IMR-90 (cell line): ENCODE measurements around the gene NCSTN. TPM values are rescaled to one million over a fixed set of nuclear protein-coding genes. Genes with fewer than 3 reads are reported as not detected.
A peak's percentile ranks its signal among the peaks of the same experiment; 100 is the strongest.

ENCODE experiments used
- ATAC-seq: fragments of 200-7000 bp; cut with Tn5 transposase; 2 replicates; pipeline ENCODE4 v1.9.1; 2020; ENCODE audit warnings: low read depth, mild to moderate bottlenecking, moderate library complexity
- BruUV-seq: library from RNA; stranded (reverse); fragments of 400-500 nt; replicated peaks from 2 replicates; lab custom pipeline; 2021; lab: Mats Ljungman, UMichigan
- CTCF ChIA-PET: fragments of 300-600 bp; formaldehyde crosslinking; extraction: SDS; loops from one replicate; lab custom pipeline; 2021; ENCODE audit warnings: antibody characterized with exemption; lab: Yijun Ruan, JAX
- POLR2A ChIA-PET: fragments of 300-600 bp; sonication (Branson Sonifier 250); formaldehyde crosslinking; loops from one replicate; lab custom pipeline; 2022; ENCODE audit warnings: antibody characterized with exemption; ENCODE audit not compliant: unreplicated experiment; lab: Charles Lee
- DNase-seq: peaks from one replicate; pipeline ENCODE4 v3.0.0; 2013
- H2AFZ ChIP-seq: replicated peaks from 2 replicates; pipeline ENCODE3; 2013; ENCODE audit warnings: low read length, mild to moderate bottlenecking; ENCODE audit not compliant: poor library complexity
- H2AK5ac ChIP-seq: 2 replicates; pipeline ENCODE4 v1.6.1; 2013; ENCODE audit warnings: low read depth, low read length, inconsistent platforms
- H2AK9ac ChIP-seq: replicated peaks from 2 replicates; pipeline ENCODE3; 2013; ENCODE audit warnings: mild to moderate bottlenecking, low read depth, low read length, moderate library complexity; ENCODE audit not compliant: poor library complexity
- H2BK120ac ChIP-seq: 2 replicates; pipeline ENCODE4 v1.6.1; 2013; ENCODE audit warnings: low read depth, low read length, inconsistent platforms
- H2BK15ac ChIP-seq: 3 replicates; pipeline ENCODE4 v1.6.1; 2013; ENCODE audit warnings: low read depth, low read length, inconsistent platforms
- H2BK20ac ChIP-seq: 2 replicates; pipeline ENCODE4 v1.6.1; 2013; ENCODE audit warnings: low read depth, mild to moderate bottlenecking, inconsistent platforms, low read length, moderate library complexity
- H2BK5ac ChIP-seq: 2 replicates; pipeline ENCODE4 v1.6.1; 2013; ENCODE audit warnings: mild to moderate bottlenecking, low read depth, low read length, inconsistent platforms; ENCODE audit not compliant: poor library complexity, severe bottlenecking
- H3K14ac ChIP-seq: replicated peaks from 2 replicates; pipeline ENCODE4 v1.6.1; 2013; ENCODE audit warnings: low read depth, low read length, inconsistent platforms
- H3K18ac ChIP-seq: 2 replicates; pipeline ENCODE4 v1.6.1; 2013; ENCODE audit warnings: low read depth, low read length, control low read depth
- H3K23ac ChIP-seq: 2 replicates; pipeline ENCODE4 v1.6.1; 2013; ENCODE audit warnings: low read depth, low read length, inconsistent platforms
- H3K27ac ChIP-seq: 2 replicates; pipeline ENCODE4 v1.5.1; 2013; ENCODE audit warnings: mild to moderate bottlenecking, control low read depth, low read length; ENCODE audit not compliant: insufficient read depth
- H3K27me3 ChIP-seq: 2 replicates; pipeline ENCODE4 v1.6.1; 2013; ENCODE audit warnings: low read length; ENCODE audit not compliant: control insufficient read depth, insufficient read depth
- H3K36me3 ChIP-seq: 2 replicates; pipeline ENCODE4 v1.6.1; 2013; ENCODE audit warnings: low read length, mixed read lengths; ENCODE audit not compliant: control insufficient read depth, insufficient read depth
- H3K4ac ChIP-seq: 2 replicates; pipeline ENCODE4 v1.6.1; 2013; ENCODE audit warnings: low read depth, low read length, inconsistent platforms
- H3K4me1 ChIP-seq: 2 replicates; pipeline ENCODE4 v1.6.1; 2013; ENCODE audit warnings: low read length, mixed read lengths; ENCODE audit not compliant: control insufficient read depth, insufficient read depth
- H3K4me2 ChIP-seq: 2 replicates; pipeline ENCODE4 v1.6.1; 2013; ENCODE audit warnings: low read depth, mild to moderate bottlenecking, control low read depth, low read length, moderate library complexity
- H3K4me3 ChIP-seq: 2 replicates; pipeline ENCODE4 v1.5.1; 2013; ENCODE audit warnings: low read depth, mild to moderate bottlenecking, control low read depth, low read length, moderate library complexity; ENCODE audit not compliant: insufficient read depth
- H3K56ac ChIP-seq: 2 replicates; pipeline ENCODE4 v1.6.1; 2013; ENCODE audit warnings: low read length, inconsistent platforms; ENCODE audit not compliant: insufficient read depth; ENCODE audit errors: extremely low read depth
- H3K79me1 ChIP-seq, 2 experiments: 2 replicates each; pipeline ENCODE4 v1.6.1; 2013; ENCODE audit warnings: low read length in 2 of 2, inconsistent platforms in 1 of 2, low read depth in 1 of 2
- H3K9ac ChIP-seq: 2 replicates; pipeline ENCODE4 v1.6.1; 2013; ENCODE audit warnings: low read depth, low read length, control low read depth
- H3K9me1 ChIP-seq: 2 replicates; pipeline ENCODE4 v1.6.1; 2013; ENCODE audit warnings: low read length, inconsistent platforms; ENCODE audit not compliant: insufficient read depth
- H3K9me3 ChIP-seq: 2 replicates; pipeline ENCODE4 v1.6.1; 2013; ENCODE audit warnings: low read length; ENCODE audit not compliant: control insufficient read depth, insufficient read depth
- H4K20me1 ChIP-seq: 2 replicates; pipeline ENCODE4 v1.6.1; 2013; ENCODE audit warnings: low read length, inconsistent platforms; ENCODE audit not compliant: insufficient read depth
- H4K5ac ChIP-seq: 2 replicates; pipeline ENCODE4 v1.6.1; 2013; ENCODE audit warnings: mild to moderate bottlenecking, low read depth, low read length, control low read depth
- H4K8ac ChIP-seq, 2 experiments: 2 replicates each; pipeline ENCODE4 v1.6.1; 2013; ENCODE audit warnings: low read depth in 2 of 2, low read length in 2 of 2, control low read depth in 1 of 2, inconsistent platforms in 1 of 2
- H4K91ac ChIP-seq: 2 replicates; pipeline ENCODE4 v1.6.1; 2013; ENCODE audit warnings: low read depth, low read length, inconsistent platforms; ENCODE audit not compliant: insufficient read depth
- dilution Hi-C: fragments of 300-500 bp; cut with HindIII; formaldehyde crosslinking; loops from one replicate; pipeline ENCODE4 v1.14.3; 2018; ENCODE audit warnings: low sequenced_read_pairs; ENCODE audit not compliant: unreplicated experiment
- in situ Hi-C: fragments of 300-500 bp; cut with MboI; formaldehyde crosslinking; loops from 3 replicates; pipeline ENCODE4 v1.14.3; 2019; ENCODE audit warnings: low sequenced_read_pairs, inconsistent platforms, mixed read lengths
- intact Hi-C: fragments of 100-400 bp; cut with micrococcal nuclease; formaldehyde crosslinking; loops from 2 replicates; pipeline ENCODE4 v1.10.0; 2022
- polyA plus RNA-seq, 3 experiments: library from polyadenylated mRNA; depleted of rRNA; stranded (reverse); fragments of >200 nt; gene quantifications; 2 replicates each; pipeline ENCODE4 v1.2.3, GENCODE V29; 2012; ENCODE audit warnings: low replicate concordance in 1 of 3
- total RNA-seq: library from RNA; depleted of rRNA; stranded (reverse); fragments of >200 nt; gene quantifications from 2 replicates; pipeline ENCODE4 v1.2.3, GENCODE V29; 2012
- TF ChIP-seq, protein P1 (sequence below): fragments of 150-350 bp; IDR thresholded peaks from 2 replicates; pipeline ENCODE4 v1.6.1; 2016; ENCODE audit warnings: low read depth, mild to moderate bottlenecking, low read length, moderate library complexity, borderline replicate concordance

NCSTN gene
- total and polyA plus RNA-seq, 2 of the 4 experiments (the other 2 are of a cell fraction) = 60.2 to 182 TPM

- H3K9me3 ChIP-seq = no peaks in the 10 kb centered on the region
- no peak overlapping the region for H2AK9ac ChIP-seq
- POLR2A ChIA-PET = no interaction called here
- peak overlapping the region; percentile 26; the same call in 1 of the 2 replicates for H4K5ac ChIP-seq
- no peak overlapping the region for H2AFZ ChIP-seq
- H3K27ac ChIP-seq = no peak overlapping the region
- H3K9ac ChIP-seq = no peak overlapping the region
- H3K4me3 ChIP-seq = no peak overlapping the region
- no peak overlapping the region for H3K23ac ChIP-seq
- H3K4me2 ChIP-seq = no peak overlapping the region
- DNase-seq (no peak), ATAC-seq (no peak)
- H2BK15ac ChIP-seq = no peak overlapping the region
- no peaks in the 10 kb centered on the region for H3K9me1 ChIP-seq
- peaks cover 10 to 32% of the 10 kb centered on the region in 2 experiments for H3K79me1 ChIP-seq
- H3K18ac ChIP-seq = no peak overlapping the region
- dilution Hi-C loops (no loop called here), intact Hi-C loops (loop anchor here (5.0 kb wide), 1 partner anchor 33 kb away; no protein-coding TSS in a partner anchor), in situ Hi-C loops (loop anchor here (5.0 kb wide), 1 partner anchor 33 kb away; no protein-coding TSS in a partner anchor)
- no TSS peak for BruUV-seq
- H4K91ac ChIP-seq = no peak overlapping the region
- no peak overlapping the region for H2BK120ac ChIP-seq
- no peak overlapping the region for H2AK5ac ChIP-seq
- CTCF ChIA-PET = no interaction called here
- no peak overlapping the region for H3K4ac ChIP-seq
- H3K14ac ChIP-seq = no peak overlapping the region
- H3K27me3 ChIP-seq = no peaks in the 10 kb centered on the region
- no peak overlapping the region for H2BK5ac ChIP-seq
- no peak overlapping the region for H2BK20ac ChIP-seq
- H3K56ac ChIP-seq = no peak overlapping the region
- H4K8ac ChIP-seq = no peak overlapping the region
- H3K4me1 ChIP-seq = no peaks in the 10 kb centered on the region
- H3K36me3 ChIP-seq = peaks cover 62% of the 10 kb centered on the region
- peaks cover 21% of the 10 kb centered on the region for H4K20me1 ChIP-seq
- TF ChIP-seq, protein P1, sequence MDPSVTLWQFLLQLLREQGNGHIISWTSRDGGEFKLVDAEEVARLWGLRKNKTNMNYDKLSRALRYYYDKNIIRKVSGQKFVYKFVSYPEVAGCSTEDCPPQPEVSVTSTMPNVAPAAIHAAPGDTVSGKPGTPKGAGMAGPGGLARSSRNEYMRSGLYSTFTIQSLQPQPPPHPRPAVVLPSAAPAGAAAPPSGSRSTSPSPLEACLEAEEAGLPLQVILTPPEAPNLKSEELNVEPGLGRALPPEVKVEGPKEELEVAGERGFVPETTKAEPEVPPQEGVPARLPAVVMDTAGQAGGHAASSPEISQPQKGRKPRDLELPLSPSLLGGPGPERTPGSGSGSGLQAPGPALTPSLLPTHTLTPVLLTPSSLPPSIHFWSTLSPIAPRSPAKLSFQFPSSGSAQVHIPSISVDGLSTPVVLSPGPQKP = no peak
Measured at GRCh38 chr1:160330119-160330518, 13.1 kb upstream of the NCSTN start.
